22Rv1 (cell line): Measurements from ENCODE around the gene COL7A1.

Source experiments
- H3K27ac ChIP-seq: fragments of 450-650 bp; 2 replicates; pipeline ENCODE4 v1.5.1; 2017
- ZFX ChIP-seq: fragments of 450-650 bp; IDR thresholded peaks from 2 replicates; pipeline ENCODE4 v1.6.1; 2017; ENCODE audit warnings: antibody characterized with exemption, borderline replicate concordance
- TF ChIP-seq, protein P1 (sequence below): fragments of 450-650 bp; IDR thresholded peaks from 2 replicates; pipeline ENCODE4 v1.5.1; 2017; ENCODE audit warnings: mild to moderate bottlenecking

COL7A1 gene

DNA sequence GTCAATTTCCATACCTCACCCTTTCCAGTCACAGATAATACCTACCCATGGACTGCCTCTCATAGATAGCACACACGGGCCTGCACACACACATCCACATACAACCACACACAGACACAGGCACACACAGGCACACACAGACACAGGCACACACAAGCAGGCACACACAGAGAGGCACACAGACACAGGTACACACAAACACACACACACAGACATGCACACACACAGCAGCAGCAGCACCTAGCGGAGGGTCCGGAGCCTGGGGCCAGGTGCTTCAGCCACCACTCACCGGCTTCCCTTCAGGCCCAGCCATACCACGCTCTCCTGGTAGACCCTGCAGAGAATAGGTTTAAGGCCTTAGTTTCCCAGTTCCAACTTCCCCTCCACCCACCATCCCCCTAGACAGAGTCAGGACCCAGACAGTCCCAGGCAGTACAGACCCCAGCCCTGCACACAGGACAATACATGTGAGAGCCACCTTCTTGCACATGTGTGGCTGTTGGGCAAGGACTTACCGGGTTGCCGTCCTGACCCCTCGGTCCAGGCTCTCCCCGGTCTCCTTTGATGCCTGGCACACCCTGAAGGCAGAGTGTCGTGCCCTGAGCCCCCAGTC lies 21.1 kb downstream of the COL7A1 start:
- TF ChIP-seq, protein P1, sequence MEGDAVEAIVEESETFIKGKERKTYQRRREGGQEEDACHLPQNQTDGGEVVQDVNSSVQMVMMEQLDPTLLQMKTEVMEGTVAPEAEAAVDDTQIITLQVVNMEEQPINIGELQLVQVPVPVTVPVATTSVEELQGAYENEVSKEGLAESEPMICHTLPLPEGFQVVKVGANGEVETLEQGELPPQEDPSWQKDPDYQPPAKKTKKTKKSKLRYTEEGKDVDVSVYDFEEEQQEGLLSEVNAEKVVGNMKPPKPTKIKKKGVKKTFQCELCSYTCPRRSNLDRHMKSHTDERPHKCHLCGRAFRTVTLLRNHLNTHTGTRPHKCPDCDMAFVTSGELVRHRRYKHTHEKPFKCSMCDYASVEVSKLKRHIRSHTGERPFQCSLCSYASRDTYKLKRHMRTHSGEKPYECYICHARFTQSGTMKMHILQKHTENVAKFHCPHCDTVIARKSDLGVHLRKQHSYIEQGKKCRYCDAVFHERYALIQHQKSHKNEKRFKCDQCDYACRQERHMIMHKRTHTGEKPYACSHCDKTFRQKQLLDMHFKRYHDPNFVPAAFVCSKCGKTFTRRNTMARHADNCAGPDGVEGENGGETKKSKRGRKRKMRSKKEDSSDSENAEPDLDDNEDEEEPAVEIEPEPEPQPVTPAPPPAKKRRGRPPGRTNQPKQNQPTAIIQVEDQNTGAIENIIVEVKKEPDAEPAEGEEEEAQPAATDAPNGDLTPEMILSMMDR = no peak
- no peak for TF ChIP-seq ZFX
- H3K27ac ChIP-seq = no peak overlapping the region

DNA sequence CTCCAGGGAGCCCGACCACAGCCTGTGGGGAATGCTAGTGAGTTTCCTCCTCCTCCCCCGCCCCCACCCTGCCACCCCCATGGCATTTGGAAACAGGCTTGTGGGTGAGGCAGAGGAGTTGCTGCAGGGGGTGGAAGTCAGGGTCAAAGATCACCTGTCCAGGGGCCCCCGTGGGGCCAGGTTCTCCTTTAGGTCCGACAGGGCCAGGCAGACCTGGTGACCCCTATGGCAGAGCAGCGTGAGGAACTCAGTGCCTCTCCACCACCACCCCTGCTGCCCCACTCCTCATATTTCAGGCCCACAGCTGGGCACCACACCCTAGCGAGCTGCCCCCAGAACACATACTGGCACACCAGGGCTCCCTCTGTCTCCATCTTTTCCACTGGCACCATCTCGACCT lies 22.6 kb downstream of the COL7A1 start:
- no peak overlapping the region for H3K27ac ChIP-seq
- TF ChIP-seq ZFX = no peak
- TF ChIP-seq, protein P1 = no peak

DNA sequence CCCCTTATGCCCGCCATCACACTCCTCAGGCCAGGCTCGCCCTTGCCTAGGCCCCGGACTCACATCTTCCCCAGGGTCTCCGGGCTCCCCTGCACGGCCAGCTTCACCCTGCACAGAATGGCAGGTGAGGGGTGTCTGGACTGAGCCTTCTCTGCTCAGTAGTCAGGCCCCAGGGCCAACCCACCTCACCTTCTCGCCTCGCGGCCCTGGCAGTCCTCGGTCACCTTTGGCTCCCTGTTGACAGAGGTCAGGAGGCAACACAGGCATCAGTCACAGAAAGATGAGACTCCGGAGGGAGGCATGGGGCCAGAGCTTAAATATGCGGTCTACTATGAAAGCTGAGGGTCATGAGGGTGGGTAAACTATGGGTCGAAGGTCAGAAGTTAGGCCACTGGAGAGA lies 23.2 kb downstream of the COL7A1 start:
- TF ChIP-seq, protein P1 = no peak
- TF ChIP-seq ZFX = no peak
- no peak overlapping the region for H3K27ac ChIP-seq

DNA sequence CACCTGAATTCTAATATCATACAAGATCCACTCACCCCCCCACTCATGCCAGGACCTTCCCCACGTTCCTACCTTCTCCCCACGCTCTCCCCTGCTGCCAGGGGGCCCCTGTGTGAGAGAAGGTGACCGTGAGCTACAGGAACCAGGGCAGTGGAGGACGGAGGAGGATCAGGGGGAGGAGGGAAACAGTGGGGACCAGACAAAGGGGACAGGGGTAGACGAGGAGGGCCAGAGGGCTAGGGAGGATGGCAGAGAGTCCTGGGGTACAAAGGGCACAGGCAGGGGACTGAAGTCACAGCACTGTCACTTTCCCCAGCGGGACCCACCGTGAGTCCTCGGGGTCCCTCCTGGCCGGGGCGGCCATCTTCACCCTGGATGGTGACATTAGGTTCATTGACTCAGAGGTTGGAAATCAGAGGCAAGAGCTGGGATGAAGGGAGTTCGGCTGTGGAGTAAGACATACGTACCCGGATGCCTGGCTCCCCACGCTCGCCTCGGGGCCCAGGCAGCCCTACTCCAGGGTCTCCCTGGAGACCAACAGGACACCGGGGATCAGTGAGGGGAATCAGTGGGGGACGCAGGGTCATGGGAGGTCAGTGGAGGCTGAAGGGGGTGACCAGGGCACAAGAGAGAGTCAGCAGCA lies 25.2 kb downstream of the COL7A1 start:
- H3K27ac ChIP-seq = no peak overlapping the region
- TF ChIP-seq ZFX = no peak
- TF ChIP-seq, protein P1 = no peak

DNA sequence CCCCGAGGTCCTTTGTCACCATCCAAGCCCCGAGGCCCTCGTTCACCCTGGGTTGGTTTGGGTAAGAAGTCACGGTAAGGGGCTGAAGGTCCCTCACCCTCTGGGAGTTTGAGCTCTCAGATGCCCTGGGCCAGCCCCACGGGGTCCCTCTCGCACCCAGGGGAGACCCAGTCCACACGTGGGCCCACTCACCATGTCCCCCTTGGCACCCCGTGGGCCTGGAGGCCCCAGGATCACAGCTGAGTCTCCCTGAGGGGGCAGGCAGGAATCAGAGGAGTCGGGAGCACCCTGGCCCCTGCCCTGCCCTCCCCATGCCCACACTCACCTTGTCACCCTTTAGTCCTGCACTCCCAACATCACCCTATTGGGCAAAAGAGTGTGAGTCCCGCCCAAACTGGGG lies 25.7 kb downstream of the COL7A1 start:
- no peak overlapping the region for H3K27ac ChIP-seq
- TF ChIP-seq, protein P1 = no peak
- no peak for TF ChIP-seq ZFX

DNA sequence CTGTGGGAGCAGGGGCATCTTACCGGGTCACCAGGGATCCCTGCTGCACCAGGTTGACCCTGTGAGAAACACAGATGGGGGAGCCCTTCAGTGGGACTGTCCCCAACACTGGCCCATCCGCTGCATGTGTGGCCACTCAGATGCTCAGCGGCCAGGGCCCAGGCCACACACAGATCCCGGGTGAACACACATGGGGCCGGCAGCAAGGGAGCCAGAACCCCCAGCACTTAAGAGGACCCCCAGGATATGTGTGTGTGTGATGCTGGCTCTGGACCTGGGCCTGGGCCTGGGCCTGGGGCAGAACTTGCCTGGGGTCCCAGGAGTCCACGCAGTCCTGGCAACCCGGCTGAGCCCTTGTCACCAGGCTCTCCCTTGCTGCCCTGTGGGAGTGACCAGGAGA lies 26.7 kb downstream of the COL7A1 start:
- TF ChIP-seq, protein P1 = no peak
- no peak for TF ChIP-seq ZFX
- H3K27ac ChIP-seq = no peak overlapping the region

DNA sequence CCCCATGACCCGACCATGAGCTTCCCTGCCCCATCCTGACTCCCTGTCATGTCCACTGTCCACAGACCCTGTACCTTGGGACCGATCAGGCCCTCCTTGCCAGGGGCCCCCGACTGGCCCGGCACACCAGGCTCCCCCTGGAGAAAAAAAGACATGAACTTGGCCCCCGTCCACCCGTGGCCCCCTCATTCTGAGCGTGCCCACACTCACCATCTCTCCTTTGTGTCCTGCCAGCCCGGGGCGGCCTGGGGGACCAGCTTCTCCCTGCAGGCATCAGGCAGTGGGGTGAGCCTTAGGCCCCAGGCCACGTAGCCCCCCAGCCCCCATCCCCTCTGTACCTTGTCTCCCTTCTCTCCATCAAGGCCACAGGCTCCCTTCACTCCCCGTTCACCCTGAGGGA lies 27.6 kb downstream of the COL7A1 start:
- TF ChIP-seq, protein P1 = no peak
- TF ChIP-seq ZFX = no peak
- H3K27ac ChIP-seq = no peak overlapping the region
